SK-N-SH (cell line): Measurements from ENCODE around the gene PPP2R3A.

Source experiments
- FOXM1 ChIP-seq: IDR thresholded peaks from 2 replicates; pipeline ENCODE4 v1.4.0; 2012; ENCODE audit warnings: low read depth, mild to moderate bottlenecking
- SMC3 ChIP-seq: IDR thresholded peaks from 2 replicates; pipeline ENCODE4 v1.6.1; 2012; ENCODE audit warnings: low read depth, low read length, improper control_type of control experiment

- TF ChIP-seq FOXM1, result no peak
- no peak for TF ChIP-seq SMC3
Measured at GRCh38 chr3:136194409-136195257, 229.1 kb downstream of the PPP2R3A start.
